ENCODE data around the gene GRWD1.
A peak's percentile ranks its signal among the peaks of the same experiment; 100 is the strongest.
"Not testable (repeated sequence)": the region's sequence is repeated elsewhere in the genome, so short reads cannot be mapped to it uniquely, and the experiment has no call there.

GRWD1 gene

GRCh38 chr19:48478339-48479256 lies 32.8 kb downstream of the GRWD1 start:
- no peak for DNase-seq (ENCODE audit: low read depth, low spot score)

GRCh38 chr19:48479686-48480085 lies 33.9 kb downstream of the GRWD1 start:
- no peak for DNase-seq (ENCODE audit: low read depth, low spot score)

GRCh38 chr19:48480183-48480557 lies 34.4 kb downstream of the GRWD1 start:
- no peak for DNase-seq (ENCODE audit: low read depth, low spot score)

GRCh38 chr19:48480558-48481500 lies 35.0 kb downstream of the GRWD1 start:
- no peak for DNase-seq (ENCODE audit: low read depth, low spot score)

GRCh38 chr19:48481846-48482639 lies 36.3 kb downstream of the GRWD1 start:
- no peak for DNase-seq (ENCODE audit: low read depth, low spot score)

- DNase-seq (ENCODE audit: low read depth, low spot score) = no peak
These were observed 37.5 kb downstream of the GRWD1 start for GRCh38 chr19:48483301-48483700.

GRCh38 chr19:48484247-48484893 lies 38.6 kb downstream of the GRWD1 start:
- no peak for DNase-seq (ENCODE audit: low read depth, low spot score)

GRCh38 chr19:48484931-48485612 lies 39.3 kb downstream of the GRWD1 start:
- DNase-seq (ENCODE audit: low read depth, low spot score) = no peak

- DNase-seq (ENCODE audit: low read depth, low spot score) = not testable (repeated sequence)
These were observed 40.9 kb downstream of the GRWD1 start for GRCh38 chr19:48486706-48487105.

GRCh38 chr19:48487544-48487943 lies 41.8 kb downstream of the GRWD1 start:
- no peak for DNase-seq (ENCODE audit: low read depth, low spot score)

GRCh38 chr19:48487948-48488347 lies 42.2 kb downstream of the GRWD1 start:
- no peak for DNase-seq (ENCODE audit: low read depth, low spot score)

- DNase-seq (ENCODE audit: low read depth, low spot score) = not testable (repeated sequence)
These were observed 42.7 kb downstream of the GRWD1 start for GRCh38 chr19:48488478-48488877.

- DNase-seq (ENCODE audit: low read depth, low spot score) = no peak
These were observed 43.9 kb downstream of the GRWD1 start for GRCh38 chr19:48489608-48490216.

- no peak for DNase-seq (ENCODE audit: low read depth, low spot score)
These were observed 45.4 kb downstream of the GRWD1 start for GRCh38 chr19:48490981-48491792.

GRCh38 chr19:48491793-48492123 lies 46.0 kb downstream of the GRWD1 start:
- DNase-seq (ENCODE audit: low read depth, low spot score) = no peak

- DNase-seq (ENCODE audit: low read depth, low spot score) = peak; percentile 96
These were observed 47.3 kb downstream of the GRWD1 start for GRCh38 chr19:48492925-48493717.

- DNase-seq (ENCODE audit: low read depth, low spot score) = no peak
These were observed 48.1 kb downstream of the GRWD1 start for GRCh38 chr19:48493718-48494401.

- no peak for DNase-seq (ENCODE audit: low read depth, low spot score)
These were observed 49.6 kb downstream of the GRWD1 start for GRCh38 chr19:48495396-48495795.

Data from brain pericyte (primary cell).